GM18868 (cell line): ENCODE measurements around the gene VAMP8.
"Not testable (repeated sequence)": the region's sequence is repeated elsewhere in the genome, so short reads cannot be mapped to it uniquely, and the experiment has no call there.

Experiments used
- ATAC-seq: cut with Tn5 transposase; IDR thresholded peaks from one replicate; pipeline ENCODE4 v1.9.1; 2021; ENCODE audit warnings: mild to moderate bottlenecking, moderate library complexity; ENCODE audit not compliant: unreplicated experiment

The VAMP8 gene

DNA sequence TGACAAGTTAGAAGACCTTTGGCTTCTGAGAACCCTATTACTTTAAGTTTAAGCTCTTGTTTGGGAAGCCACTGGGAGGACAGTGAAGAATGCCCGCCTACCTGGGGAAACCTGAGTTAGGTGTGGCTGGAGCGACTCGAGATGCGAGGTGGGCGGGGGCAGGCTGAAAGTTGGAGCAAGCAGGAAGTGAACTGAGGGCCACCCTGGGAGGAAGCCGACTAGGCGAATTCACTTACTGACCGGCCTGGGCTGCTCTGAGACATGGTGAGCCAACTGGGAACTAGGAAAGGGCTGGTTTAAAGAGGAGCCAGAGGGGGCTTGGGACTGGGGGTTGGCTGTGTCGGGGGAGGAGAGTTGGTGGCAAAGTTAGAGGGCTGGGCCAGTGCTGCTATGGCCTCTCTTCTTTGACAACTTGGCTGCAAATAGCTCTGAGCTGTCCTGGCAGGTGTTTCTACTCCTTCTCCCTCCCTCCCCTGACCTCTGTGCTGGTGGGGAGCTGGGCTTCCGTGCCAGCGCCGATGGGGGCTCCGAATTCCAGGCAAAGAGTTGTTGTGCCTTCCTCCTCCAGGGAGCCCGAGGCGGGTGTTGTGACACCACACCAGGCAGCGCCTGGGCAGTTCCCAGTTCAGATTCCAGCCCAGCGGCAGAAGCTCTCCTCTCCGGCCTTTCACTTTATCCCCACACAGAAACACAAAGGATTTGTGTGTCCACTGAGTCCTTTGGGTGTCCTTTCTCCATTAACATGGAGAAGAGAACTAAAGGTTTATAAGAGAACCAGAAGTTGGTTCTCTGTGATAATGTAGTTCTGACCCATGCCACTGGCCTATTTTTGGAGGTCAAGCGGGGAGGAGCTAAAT is at the start of gene VAMP8:
Gene VAMP8 (plus strand): TSS at position 201 of the 857 bp plus-strand sequence. CDS start 61 bp downstream, at position 262.
- ATAC-seq = peak; percentile 72

DNA sequence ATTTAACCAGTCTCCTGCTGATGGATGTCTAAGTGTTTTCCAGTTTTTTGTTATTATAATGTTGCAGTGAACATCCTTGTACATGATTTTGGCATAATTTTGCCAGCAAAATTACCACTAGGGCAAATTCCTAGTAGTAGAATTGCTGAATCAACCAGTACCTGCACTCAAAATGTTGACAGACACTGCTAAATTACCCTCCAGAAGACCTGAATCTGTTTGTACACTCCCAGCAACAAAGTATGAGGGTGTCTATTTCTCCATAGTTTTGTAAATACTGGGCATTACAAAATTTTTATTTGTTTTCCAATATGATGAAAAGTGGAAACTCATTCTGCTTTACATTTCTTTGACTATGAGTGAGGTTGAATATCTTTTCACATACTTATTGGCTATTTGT is 49.6 kb upstream of the VAMP8 start:
- ATAC-seq = no peak

DNA sequence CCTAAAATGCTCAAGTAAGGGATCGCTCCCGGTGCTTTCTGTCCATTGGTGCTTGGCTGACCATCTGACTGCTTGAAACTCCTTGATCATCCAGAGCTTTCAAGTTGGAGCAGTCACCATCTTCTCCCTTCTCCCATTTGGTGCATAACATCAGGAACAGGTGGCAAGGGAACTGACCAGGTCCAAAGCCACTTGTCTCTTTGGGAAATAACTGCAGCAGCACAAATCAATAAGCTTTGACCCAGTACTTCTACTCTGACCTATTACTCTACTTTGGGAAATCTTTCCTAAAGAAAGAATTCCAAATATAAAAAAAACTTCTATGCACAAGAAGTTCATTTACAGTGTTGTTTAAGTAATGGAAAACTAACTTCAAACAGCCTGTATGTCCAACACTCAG is 49.0 kb upstream of the VAMP8 start:
- ATAC-seq = no peak

DNA sequence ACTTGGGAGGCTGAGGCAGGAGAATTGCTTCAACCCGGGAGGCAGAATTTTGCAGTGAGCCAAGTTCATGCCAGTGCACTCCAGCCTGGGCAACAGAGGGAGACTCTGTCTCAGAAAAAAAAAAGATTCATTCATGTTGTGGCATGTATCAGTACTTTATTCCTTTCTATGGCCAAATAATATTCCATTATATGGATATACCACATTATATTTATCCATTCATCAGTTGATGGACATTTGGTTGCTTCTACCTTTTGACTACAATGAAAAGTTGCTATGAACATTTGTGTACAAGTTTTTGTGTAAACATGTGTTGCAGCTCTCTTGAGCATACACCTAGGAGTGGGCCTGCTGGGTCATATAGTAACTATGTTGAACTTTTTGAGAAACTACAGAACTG is 47.6 kb upstream of the VAMP8 start:
- no peak for ATAC-seq

DNA sequence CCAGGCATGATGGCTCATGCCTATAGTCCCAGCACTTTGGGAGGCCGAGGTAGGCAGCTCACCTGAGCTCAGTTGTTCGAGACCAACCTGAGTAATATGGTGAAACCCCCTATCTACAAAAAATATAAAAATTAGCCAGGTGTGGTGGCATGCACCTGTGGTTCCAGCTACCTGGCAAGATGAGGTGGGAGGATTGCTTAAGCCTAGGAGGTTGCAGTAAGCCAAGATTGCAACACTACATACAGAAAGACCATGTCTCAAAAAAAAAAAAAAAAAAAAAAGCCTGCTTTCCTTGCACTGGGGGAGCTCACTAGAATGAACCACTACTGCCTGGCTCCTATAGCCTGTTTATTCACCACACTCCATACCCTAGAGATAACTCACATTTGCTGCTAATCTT is 45.8 kb upstream of the VAMP8 start:
- no peak for ATAC-seq

GRCh38 chr2:85534099-85534498 is 43.3 kb upstream of the VAMP8 start:
- no peak for ATAC-seq

DNA sequence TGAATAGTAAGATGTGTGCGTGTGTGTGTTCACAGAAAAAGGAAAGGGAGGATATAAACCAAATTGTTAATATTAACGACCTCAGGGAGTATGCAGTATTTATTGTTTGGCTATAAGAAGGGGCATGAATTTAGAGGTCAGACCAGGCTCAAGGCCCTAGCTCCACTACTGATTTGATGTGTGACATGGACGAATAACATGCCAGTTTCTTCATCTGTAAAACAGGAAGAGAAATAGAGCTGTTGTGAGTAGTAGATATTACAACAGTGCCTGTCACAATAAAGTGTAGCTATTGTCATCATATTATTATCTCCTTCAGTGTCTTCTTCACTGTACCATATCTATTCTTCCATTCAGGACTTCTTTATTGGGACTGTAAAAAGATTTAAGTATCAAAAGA is 42.5 kb upstream of the VAMP8 start:
- ATAC-seq = no peak

DNA sequence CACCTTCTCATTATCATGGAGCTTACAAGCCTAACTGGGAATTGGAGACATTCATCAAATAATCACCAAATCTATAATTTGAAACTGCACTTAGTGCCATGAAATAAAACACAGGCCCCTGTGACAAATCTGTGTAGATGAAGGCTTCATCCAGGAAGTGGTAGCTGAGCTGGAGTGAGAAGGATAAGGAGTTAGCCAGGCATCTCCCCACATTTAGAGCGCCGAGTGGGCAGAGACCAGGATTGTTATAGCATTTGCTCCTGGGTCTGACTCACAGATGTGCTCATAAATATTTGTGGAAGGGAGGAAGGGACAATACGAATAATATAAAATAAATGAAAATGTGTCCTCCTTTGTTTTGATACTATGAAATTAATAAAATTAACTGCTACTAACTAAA is 40.9 kb upstream of the VAMP8 start:
- ATAC-seq = no peak

DNA sequence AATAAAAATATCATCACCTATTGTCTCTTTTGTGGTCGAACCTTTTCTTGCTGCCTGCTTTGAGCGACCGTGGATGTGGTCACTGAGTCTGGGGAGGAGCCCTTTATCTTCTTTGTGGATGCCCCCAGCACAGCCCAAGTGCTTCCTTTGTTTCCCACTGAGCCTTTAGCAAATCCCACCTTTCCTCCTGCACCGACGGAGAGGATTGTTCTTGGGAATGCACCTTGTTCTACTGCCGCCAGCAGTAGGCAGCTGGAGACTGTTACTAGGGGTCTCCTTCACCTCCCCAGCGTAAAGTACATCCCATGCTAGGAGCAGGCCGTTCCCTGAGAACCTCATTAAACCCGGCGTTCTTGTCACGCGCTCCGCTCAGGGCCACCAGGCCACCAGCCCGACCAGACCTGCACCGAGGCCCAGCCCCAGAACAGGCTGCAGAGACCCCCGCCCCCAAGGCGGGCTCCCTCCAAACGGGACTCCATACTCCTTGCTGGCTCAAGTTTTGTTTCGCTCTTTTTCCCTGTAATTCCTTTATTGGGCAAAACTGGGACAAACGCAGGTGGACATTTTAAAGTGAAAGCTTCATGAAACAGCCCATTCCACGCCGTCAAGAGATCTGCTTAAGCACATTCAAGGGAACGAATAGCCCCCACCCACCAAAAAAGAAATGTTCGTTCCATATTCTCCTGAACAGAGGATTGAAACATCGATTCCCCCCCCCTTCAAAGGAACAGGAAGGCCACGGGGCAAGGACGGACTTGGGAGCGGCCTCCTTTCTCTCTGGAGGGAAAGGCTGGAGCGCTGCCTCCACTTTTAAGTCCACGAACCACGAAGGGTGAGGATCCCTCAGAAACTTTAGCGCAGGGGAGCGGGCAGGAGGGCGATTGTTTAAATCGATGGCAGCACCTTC is 39.5 kb upstream of the VAMP8 start:
- ATAC-seq = no peak

- peak; percentile 70 for ATAC-seq
Observed at GRCh38 chr2:85538507-85539360, 38.7 kb upstream of the VAMP8 start, which contains the start of gene MAT2A. MAT2A (plus strand) TSS chr2:85539168; CDS start chr2:85539288, 120 bp downstream.

DNA sequence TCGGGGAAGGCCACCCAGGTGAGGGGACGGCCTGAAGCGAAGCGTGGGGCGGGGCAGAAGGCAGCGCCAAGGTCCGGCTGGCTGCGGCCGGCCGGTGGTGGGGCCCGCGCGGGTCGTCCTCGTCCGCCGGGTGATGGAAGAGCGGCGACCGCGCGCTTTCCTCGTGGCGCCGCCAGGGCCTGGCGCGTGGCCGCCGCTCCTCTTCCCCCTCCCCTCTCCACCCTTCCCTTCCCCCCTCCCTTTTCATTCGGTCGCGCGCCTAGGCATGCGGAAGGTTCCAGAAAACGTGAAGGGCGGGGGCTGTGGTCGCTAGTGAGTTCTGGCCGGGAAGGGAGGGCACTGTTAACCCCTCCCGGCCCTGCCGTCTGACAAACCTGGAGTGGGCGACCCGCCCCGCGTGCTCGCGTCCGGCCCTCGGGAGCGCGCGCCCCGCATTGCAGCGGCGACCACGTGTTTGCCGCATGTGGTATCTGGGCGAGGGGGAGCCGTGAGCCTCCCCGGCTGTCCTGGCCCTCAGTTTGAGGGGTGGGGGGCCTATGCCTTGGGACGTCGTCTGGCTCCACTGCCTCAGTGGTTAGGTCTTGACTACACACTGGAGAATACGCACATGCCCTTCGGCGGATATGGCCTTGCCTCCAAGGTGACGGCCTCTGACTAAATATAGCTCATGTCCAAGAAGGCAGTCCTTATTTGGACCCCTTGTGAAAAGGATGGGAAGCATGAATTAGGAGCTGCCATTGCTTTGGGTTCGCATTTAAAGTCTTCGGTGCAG is 37.8 kb upstream of the VAMP8 start:
- peak; percentile 30 for ATAC-seq

- no peak for ATAC-seq
Observed at GRCh38 chr2:85540133-85540648, 37.2 kb upstream of the VAMP8 start.

GRCh38 chr2:85541262-85541661 is 36.1 kb upstream of the VAMP8 start:
- no peak for ATAC-seq

GRCh38 chr2:85541753-85542457 is 35.5 kb upstream of the VAMP8 start:
- no peak for ATAC-seq

DNA sequence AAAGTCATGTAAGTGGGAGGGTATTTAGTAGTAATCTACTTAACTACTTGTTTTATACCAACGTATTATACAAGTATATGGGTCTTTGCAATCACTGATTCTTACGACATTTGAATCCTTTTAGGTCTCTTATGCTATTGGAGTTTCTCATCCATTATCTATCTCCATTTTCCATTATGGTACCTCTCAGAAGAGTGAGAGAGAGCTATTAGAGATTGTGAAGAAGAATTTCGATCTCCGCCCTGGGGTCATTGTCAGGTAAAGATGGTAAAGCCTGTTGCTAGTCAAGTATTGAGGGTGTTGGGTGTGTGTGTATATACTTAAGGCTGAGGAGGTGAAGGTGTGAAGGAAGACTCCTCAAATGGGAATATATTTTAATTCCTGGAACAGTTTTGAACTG is 34.6 kb upstream of the VAMP8 start:
- ATAC-seq = no peak

DNA sequence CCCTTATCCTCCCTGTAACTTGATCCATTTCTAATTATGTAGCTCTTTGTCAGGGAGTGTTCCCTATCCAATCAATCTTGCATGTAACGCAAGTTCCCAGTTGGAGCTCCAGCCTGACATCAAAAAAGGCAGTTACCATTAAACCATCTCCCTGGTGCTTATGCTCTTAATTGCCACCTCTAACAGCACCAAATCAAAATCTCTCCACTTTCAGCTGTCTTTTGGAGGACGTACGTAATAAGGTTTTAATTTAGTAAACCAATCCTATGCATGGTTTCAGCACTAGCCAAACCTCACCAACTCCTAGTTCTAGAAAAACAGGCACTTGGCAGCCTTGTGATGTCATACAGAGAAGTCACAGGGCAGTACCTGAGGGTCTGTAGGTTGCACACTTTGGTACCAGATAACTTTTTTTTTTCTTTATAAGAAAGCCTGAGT is 33.1 kb upstream of the VAMP8 start:
- ATAC-seq = not testable (repeated sequence)

DNA sequence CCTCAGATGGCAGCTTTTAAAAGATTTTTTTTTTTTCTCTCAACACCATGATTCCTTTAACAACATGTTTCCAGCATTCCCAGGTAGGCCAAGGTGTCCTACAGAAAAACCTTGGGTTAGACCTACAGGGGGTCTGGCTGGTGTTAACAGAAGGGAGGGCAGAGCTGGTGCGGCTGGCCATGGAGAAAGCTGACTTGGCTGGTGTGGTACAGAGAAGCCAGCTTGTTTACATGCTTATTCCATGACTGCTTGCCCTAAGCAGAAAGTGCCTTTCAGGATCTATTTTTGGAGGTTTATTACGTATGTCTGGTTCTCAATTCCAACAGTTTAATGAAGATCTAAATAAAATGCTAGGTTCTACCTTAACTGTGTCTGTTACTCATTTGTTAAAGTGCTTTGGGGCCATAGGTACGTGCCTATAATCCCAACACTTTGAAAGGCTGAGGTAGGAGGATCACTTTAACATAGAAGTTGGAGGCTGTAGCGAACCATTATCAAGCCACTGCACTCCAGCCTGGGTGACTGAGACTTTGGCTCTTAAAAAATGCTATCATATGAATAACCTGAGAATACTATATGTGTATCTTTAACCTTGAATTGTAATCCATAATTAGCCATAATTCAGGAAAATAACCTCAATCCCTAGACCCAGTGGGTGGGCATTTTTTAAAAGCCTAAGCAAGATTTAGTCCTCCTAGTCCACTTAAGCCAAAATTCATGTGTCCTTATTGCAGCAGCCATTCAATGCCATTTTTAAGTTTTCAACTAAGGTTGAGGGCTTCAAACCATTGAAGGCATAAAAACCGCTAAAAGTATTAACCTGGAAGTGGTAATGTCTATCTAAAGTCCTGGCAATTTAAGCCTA is 32.2 kb upstream of the VAMP8 start:
- ATAC-seq = not testable (repeated sequence)

GRCh38 chr2:85545780-85546240 is 31.6 kb upstream of the VAMP8 start:
- no peak for ATAC-seq
